Measurements from ENCODE around the gene SETD3.

SETD3 gene

GRCh38 chr14:99516156-99516870, 35.7 kb upstream of the SETD3 start:
- no peak for DNase-seq

GRCh38 chr14:99515301-99516155, 34.9 kb upstream of the SETD3 start:
- DNase-seq = no peak

- no peak for DNase-seq
These were observed 34.1 kb upstream of the SETD3 start for GRCh38 chr14:99514552-99515300.

GRCh38 chr14:99513946-99514551, 33.4 kb upstream of the SETD3 start:
- peak in 1 of 2 donors; percentile 9 for DNase-seq

GRCh38 chr14:99513183-99513694, 32.6 kb upstream of the SETD3 start:
- no peak for DNase-seq

GRCh38 chr14:99512571-99513182, 32.0 kb upstream of the SETD3 start:
- DNase-seq = no peak

GRCh38 chr14:99512110-99512449, 31.4 kb upstream of the SETD3 start:
- DNase-seq = no peak

- no peak for DNase-seq
These were observed 30.9 kb upstream of the SETD3 start for GRCh38 chr14:99511421-99512109.

GRCh38 chr14:99510556-99511139, 30.0 kb upstream of the SETD3 start:
- DNase-seq = no peak

- DNase-seq = no peak
These were observed 29.4 kb upstream of the SETD3 start for GRCh38 chr14:99509871-99510555.

GRCh38 chr14:99508896-99509629, 28.4 kb upstream of the SETD3 start:
- DNase-seq = no peak

GRCh38 chr14:99507860-99508640, 27.4 kb upstream of the SETD3 start:
- DNase-seq = no peak

GRCh38 chr14:99506276-99506675, 25.6 kb upstream of the SETD3 start:
- DNase-seq = no peak

- DNase-seq = no peak
These were observed 24.4 kb upstream of the SETD3 start for GRCh38 chr14:99505089-99505488.

- DNase-seq = no peak
These were observed 23.3 kb upstream of the SETD3 start for GRCh38 chr14:99503848-99504453.

GRCh38 chr14:99502989-99503421, 22.3 kb upstream of the SETD3 start:
- no peak for DNase-seq

- no peak for DNase-seq
These were observed 17.2 kb upstream of the SETD3 start for GRCh38 chr14:99497894-99498293.

- no peak for DNase-seq
These were observed 16.7 kb upstream of the SETD3 start for GRCh38 chr14:99497341-99497740.

GRCh38 chr14:99484106-99484505, 3.4 kb upstream of the SETD3 start:
- no peak for DNase-seq

Measured in inflammatory macrophage treated with lipopolysaccharide for 1 hour (primary cell).